Activated T-cell treated with anti-CD3 and anti-CD28 coated beads, Interleukin-2, amount 50 U/mL, for 72 hours (primary cell): Measurements from ENCODE around the gene QRICH1. TPM values are rescaled to one million over a fixed set of nuclear protein-coding genes. Genes with fewer than 3 reads are reported as not detected.

Experiments
- ATAC-seq, 2 donors: fragments of 150-1000 bp; cut with Tn5 transposase; replicated peaks in 1 of 2; 2 replicates each; pipeline ENCODE4 v1.10.0; 2021; ENCODE audit warnings: moderate library complexity in 2 of 2, mild to moderate bottlenecking in 1 of 2
- DNase-seq, 2 donors: peaks; one replicate each; pipeline ENCODE4 v3.0.0; 2021 to 2022; ENCODE audit warnings: mixed read lengths in 1 of 2
- H3K27ac Mint-ChIP-seq: one replicate; pipeline ENCODE4 v1.8.0; 2022; ENCODE audit warnings: mild to moderate bottlenecking, moderate library complexity, mixed read lengths
- H3K27me3 Mint-ChIP-seq: one replicate; pipeline ENCODE4 v1.8.0; 2022; ENCODE audit warnings: low read depth, mixed read lengths
- H3K36me3 Mint-ChIP-seq, 2 donors: one replicate each; pipeline ENCODE4 v1.8.0; 2022; ENCODE audit warnings: mixed read lengths in 2 of 2, mild to moderate bottlenecking in 1 of 2; ENCODE audit not compliant: insufficient read depth in 2 of 2
- H3K4me1 Mint-ChIP-seq: one replicate; pipeline ENCODE4 v1.8.0; 2022; ENCODE audit warnings: low read depth, mixed read lengths
- H3K4me3 Mint-ChIP-seq, 2 donors: one replicate each; pipeline ENCODE4 v1.8.0; 2022; ENCODE audit warnings: mild to moderate bottlenecking in 2 of 2, mixed read lengths in 2 of 2, moderate library complexity in 2 of 2
- H3K9me3 Mint-ChIP-seq, 2 donors: one replicate each; pipeline ENCODE4 v1.8.0; 2022; ENCODE audit warnings: mixed read lengths in 2 of 2
- total RNA-seq, 2 donors: library from RNA; stranded (reverse); gene quantifications; one replicate each; pipeline ENCODE4 v1.2.3, GENCODE V29; 2022

The QRICH1 gene
- total RNA-seq, 2 donors from 2014 or later = 120 to 123 TPM

DNA sequence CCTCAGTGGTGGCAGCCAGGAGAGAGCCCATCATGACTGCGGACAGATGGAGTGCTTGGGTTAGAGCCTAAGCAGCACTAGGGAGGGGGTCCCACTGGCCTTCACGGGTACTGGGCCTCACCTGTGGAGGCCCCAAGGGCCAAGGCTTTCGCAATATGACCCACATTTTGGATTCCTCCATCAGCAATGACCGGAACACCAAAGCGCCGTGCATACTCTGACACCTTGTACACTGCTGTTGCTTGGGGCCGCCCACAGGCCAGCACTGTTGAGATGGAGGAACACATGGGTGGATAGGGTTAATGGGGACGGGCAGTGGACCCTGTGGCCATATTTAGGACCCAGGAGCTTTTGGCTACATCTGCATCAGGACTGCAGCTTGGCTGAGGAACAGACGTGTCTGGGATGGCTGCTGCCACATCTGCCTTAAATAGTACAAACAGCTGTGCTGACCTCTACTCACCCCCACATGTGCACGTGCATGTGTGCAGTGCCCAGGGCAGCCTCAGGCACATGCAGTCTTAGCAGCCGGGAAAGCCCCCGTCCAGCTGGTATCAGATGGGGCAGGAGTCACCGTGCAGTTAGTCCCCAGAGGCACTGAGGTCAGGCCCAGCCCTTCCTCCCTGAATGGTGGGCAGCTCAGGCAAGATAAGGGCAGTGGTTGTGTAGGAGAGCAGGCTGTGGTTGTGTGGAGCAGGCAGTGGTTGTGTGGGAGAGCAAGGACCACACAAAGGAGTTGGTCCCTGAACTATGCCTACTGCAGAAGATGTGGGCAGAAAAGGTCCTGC lies 68.7 kb downstream of the QRICH1 start:
- Mint-ChIP-seq H3K36me3 (peaks cover 13 to 39% of the 10 kb centered on the region in 2 donors), H3K9me3 (no peaks in the 10 kb centered on the region), H3K4me3 (peak overlapping the region; percentile 17 to 37), H3K27ac (peak overlapping the region; percentile 85), H3K4me1 (peaks cover 78% of the 10 kb centered on the region), H3K27me3 (no peaks in the 10 kb centered on the region)
- ATAC-seq = no peak
- no peak for DNase-seq

DNA sequence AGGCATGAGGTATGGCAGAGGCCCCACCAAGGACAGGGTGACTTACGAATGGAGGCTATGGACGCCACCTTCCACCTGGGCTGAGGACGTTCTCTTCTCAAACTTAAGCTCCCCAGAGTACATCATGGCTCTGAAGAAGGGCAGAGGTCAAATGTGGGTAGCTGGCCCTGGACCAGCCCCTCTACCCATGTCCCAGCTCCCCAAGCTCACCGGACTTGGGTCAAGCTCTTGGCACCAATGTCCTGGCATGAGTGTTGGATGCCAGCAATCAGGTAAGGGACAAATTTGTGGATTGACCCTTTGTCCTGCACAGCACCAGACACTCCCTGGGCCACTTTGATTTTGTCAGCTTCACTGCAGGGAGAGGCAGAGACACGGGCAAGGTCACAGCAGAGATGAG lies 69.4 kb downstream of the QRICH1 start:
- H3K4me1 Mint-ChIP-seq = peaks cover 78% of the 10 kb centered on the region
- DNase-seq = no peak
- peaks cover 13 to 39% of the 10 kb centered on the region in 2 donors for H3K36me3 Mint-ChIP-seq
- H3K9me3 Mint-ChIP-seq = no peaks in the 10 kb centered on the region
- H3K4me3 Mint-ChIP-seq = peak overlapping the region in 1 of 2 donors; percentile 5
- peak overlapping the region; percentile 85 for H3K27ac Mint-ChIP-seq
- ATAC-seq = no peak
- H3K27me3 Mint-ChIP-seq = no peaks in the 10 kb centered on the region

GRCh38 chr3:49023775-49024174 lies 70.1 kb downstream of the QRICH1 start:
- DNase-seq (no peak), ATAC-seq (no peak)
- Mint-ChIP-seq H3K9me3 (no peaks in the 10 kb centered on the region), H3K4me3 (peak overlapping the region; percentile 91 to 94), H3K4me1 (peaks cover 78% of the 10 kb centered on the region), H3K27ac (peak overlapping the region; percentile 92), H3K36me3 (peaks cover 13 to 36% of the 10 kb centered on the region in 2 donors), H3K27me3 (no peaks in the 10 kb centered on the region)

GRCh38 chr3:49022688-49023171 lies 71.1 kb downstream of the QRICH1 start:
- ATAC-seq = no peak
- peak overlapping the region; percentile 91 to 94 for H3K4me3 Mint-ChIP-seq
- peaks cover 71% of the 10 kb centered on the region for H3K4me1 Mint-ChIP-seq
- peak overlapping the region; percentile 92 for H3K27ac Mint-ChIP-seq
- no peak for DNase-seq
- peaks cover 10 to 31% of the 10 kb centered on the region in 2 donors for H3K36me3 Mint-ChIP-seq
- no peaks in the 10 kb centered on the region for H3K27me3 Mint-ChIP-seq
- H3K9me3 Mint-ChIP-seq = no peaks in the 10 kb centered on the region

DNA sequence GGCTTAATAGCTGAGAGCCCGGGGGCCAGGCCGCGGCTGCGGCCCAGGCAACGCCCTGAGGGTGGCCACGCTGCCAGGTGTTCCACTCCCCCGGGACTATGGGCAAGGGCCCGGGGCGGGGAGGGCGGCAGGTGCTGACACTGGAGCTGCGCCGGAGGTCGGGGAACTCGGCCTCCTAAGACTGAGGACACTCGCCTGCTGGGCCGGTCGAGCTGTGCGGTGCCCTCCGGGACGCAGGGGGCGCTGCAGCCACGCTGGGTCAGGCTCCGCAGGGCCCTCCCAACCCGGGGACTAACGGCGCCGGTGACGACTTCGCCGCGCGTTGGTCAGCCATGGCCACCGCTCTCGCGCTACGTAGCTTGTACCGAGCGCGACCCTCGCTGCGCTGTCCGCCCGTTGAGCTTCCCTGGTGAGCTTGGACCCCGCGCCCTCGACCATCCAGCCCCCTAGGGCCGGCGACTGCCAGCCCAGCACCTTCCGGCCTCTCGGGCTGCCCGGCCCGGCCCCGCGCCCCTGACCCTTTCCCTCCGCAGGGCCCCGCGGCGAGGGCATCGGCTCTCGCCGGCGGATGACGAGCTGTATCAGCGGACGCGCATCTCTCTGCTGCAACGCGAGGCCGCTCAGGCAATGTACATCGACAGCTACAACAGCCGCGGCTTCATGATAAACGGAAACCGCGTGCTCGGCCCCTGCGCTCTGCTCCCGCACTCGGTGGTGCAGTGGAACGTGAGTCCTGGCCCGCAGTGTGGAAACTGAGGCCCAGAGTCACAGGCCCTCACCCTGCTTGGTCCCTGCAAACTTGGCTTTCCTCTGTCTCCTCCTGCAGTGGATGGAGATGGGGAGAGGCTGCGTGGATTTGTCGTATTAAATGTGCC lies 71.8 kb downstream of the QRICH1 start, which contains the start of gene NDUFAF3:
NDUFAF3 (plus strand) TSS at position 309 of the 875 bp plus-strand sequence; CDS start at position 333, 24 bp downstream.
- ATAC-seq = peak; percentile 76 to 78
- Mint-ChIP-seq H3K36me3 (peaks cover 10 to 26% of the 10 kb centered on the region in 2 donors), H3K4me3 (peak within 1 kb of the TSS; percentile 91 to 94), H3K27ac (peak within 1 kb of the TSS; percentile 94), H3K4me1 (peaks cover 71% of the 10 kb centered on the region), H3K27me3 (no peaks in the 10 kb centered on the region), H3K9me3 (no peaks in the 10 kb centered on the region)
- DNase-seq = peak; percentile 96 to 97

- no peaks in the 10 kb centered on the region for H3K9me3 Mint-ChIP-seq
- DNase-seq (peak; percentile 100), ATAC-seq (peak; percentile 70 to 74)
- peaks cover 65% of the 10 kb centered on the region for H3K4me1 Mint-ChIP-seq
- peak overlapping the region; percentile 91 to 94 for H3K4me3 Mint-ChIP-seq
- H3K27me3 Mint-ChIP-seq = no peaks in the 10 kb centered on the region
- peak overlapping the region; percentile 94 for H3K27ac Mint-ChIP-seq
- peaks cover 10 to 21% of the 10 kb centered on the region in 2 donors for H3K36me3 Mint-ChIP-seq
Observed at GRCh38 chr3:49021213-49021812, 72.6 kb downstream of the QRICH1 start.

DNA sequence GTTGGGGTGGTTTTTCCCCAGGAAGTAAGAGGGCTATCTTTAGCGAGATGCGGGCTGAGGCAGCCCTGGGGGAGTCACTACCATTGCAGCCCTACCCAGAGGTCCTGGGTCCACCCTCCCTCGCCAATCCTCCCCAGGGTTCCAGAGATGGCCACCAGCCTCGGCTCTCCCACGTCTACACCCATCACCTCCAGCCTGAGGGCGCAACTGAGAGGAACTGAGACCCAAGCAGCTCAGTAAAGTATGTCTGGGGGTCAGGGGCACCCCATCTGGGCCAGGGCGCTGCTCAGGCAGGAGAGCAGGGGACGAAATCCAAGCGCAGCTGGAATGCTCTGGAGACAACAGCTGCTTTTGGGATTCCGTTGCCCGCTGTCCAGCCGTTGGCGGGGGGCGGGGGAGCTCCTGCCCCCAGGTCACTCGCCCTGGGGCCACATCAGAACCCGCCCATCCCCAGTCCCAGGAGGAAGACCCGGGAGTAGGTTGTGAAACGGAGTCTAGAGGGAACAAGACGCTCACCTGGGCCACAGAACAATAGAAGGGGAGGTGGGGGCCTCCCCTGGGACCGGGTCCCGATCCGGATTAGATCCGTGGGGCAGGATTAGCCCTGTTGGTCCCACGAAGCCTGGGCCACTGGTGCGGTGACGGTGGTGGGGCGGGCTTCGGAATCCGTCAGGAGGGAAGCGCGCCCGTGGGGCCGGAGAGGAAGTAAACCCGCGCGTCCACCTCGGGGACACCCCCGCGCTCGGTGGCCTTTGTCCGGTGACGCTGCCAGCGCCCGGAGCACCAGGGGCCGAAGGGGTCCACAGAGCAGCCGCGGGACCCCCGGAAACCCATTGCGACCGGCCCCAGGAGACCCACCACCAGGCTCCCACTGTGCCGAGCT lies 73.3 kb downstream of the QRICH1 start:
- ATAC-seq (peak in 1 of 2 donors; percentile 1), DNase-seq (peak; percentile 45 to 60)
- Mint-ChIP-seq H3K4me1 (peaks cover 57% of the 10 kb centered on the region), H3K27me3 (no peaks in the 10 kb centered on the region), H3K9me3 (no peaks in the 10 kb centered on the region), H3K36me3 (peaks cover 10 to 18% of the 10 kb centered on the region in 2 donors), H3K27ac (peak overlapping the region; percentile 94), H3K4me3 (peak overlapping the region; percentile 91 to 94)

- H3K9me3 Mint-ChIP-seq = no peaks in the 10 kb centered on the region
- peaks cover 59% of the 10 kb centered on the region for H3K4me1 Mint-ChIP-seq
Observed at GRCh38 chr3:49019941-49020329, 73.9 kb downstream of the QRICH1 start.

GRCh38 chr3:49018707-49019006 lies 75.2 kb downstream of the QRICH1 start:
- DNase-seq (no peak), ATAC-seq (no peak)
- Mint-ChIP-seq H3K36me3 (peaks cover 10 to 12% of the 10 kb centered on the region in 2 donors), H3K27ac (peak overlapping the region; percentile 85), H3K4me1 (peaks cover 50% of the 10 kb centered on the region), H3K9me3 (no peaks in the 10 kb centered on the region), H3K27me3 (no peaks in the 10 kb centered on the region), H3K4me3 (peak overlapping the region; percentile 91 to 94)

More at GRCh38 chr3:49019941-49020329, 73.9 kb downstream of the QRICH1 start:
- Mint-ChIP-seq H3K36me3 (peaks cover 8 to 19% of the 10 kb centered on the region in 2 donors), H3K4me3 (peak overlapping the region; percentile 91 to 94), H3K27ac (peak overlapping the region; percentile 94), H3K27me3 (no peaks in the 10 kb centered on the region)
- DNase-seq (no peak), ATAC-seq (no peak)

GRCh38 chr3:49017971-49018706 lies 75.7 kb downstream of the QRICH1 start, which contains the start of gene DALRD3:
TSS of gene DALRD3 (minus strand) at chr3:49018580. CDS start at chr3:49018564, 16 bp downstream.
- Mint-ChIP-seq H3K27me3 (no peaks in the 10 kb centered on the region), H3K4me3 (peak within 1 kb of the TSS; percentile 91 to 94), H3K36me3 (peaks cover 7 to 10% of the 10 kb centered on the region in 2 donors), H3K27ac (peak within 1 kb of the TSS; percentile 85), H3K4me1 (peaks cover 44% of the 10 kb centered on the region), H3K9me3 (no peaks in the 10 kb centered on the region)
- peak; percentile 76 for DNase-seq
- peak; percentile 9 to 14 for ATAC-seq

GRCh38 chr3:49017229-49017970 lies 76.5 kb downstream of the QRICH1 start:
- peak overlapping the region; percentile 91 to 94 for H3K4me3 Mint-ChIP-seq
- H3K9me3 Mint-ChIP-seq = no peaks in the 10 kb centered on the region
- ATAC-seq (no peak), DNase-seq (no peak)
- peaks cover 6% of the 10 kb centered on the region in 2 donors for H3K36me3 Mint-ChIP-seq
- no peak overlapping the region for H3K27ac Mint-ChIP-seq
- H3K4me1 Mint-ChIP-seq = peaks cover 37% of the 10 kb centered on the region
- H3K27me3 Mint-ChIP-seq = no peaks in the 10 kb centered on the region
